ENCODE results near the gene TSPOAP1. TPM values are rescaled to one million over a fixed set of nuclear protein-coding genes. Genes with fewer than 3 reads are reported as not detected.

Gene TSPOAP1
- total RNA-seq, 1 experiment from 2014 or later: 10.9 TPM

- ChIA-PET CTCF (interaction anchor here (0.6 to 8.3 kb wide), 4 partner anchors 8 to 133 kb away, joined by 5 to 97 read pairs (median 66); partner anchors contain the start of gene RNF43), POLR2A (no interaction called here)
- H3K4me3 Mint-ChIP-seq: no peak overlapping the region
- ATAC-seq (no peak), DNase-seq (ENCODE audit: low spot score) (no peak)
- no peaks in the 10 kb centered on the region for H3K9me3 Mint-ChIP-seq
- H3K27ac Mint-ChIP-seq: no peak overlapping the region; the same call in 1 of the 2 replicates
- peaks cover 5% of the 10 kb centered on the region for H3K4me1 Mint-ChIP-seq
- TF ChIP-seq NFYB (CRISPR knock-in tag; conservative IDR thresholded peaks at IDR 0.05; ENCODE audit: low read depth): no peak
- no peak for TF ChIP-seq TCF7 (CRISPR knock-in tag; IDR thresholded peaks at IDR 0.05; ENCODE audit: low read depth)
- no peak for TF ChIP-seq ZNF396 (CRISPR knock-in tag; IDR thresholded peaks at IDR 0.05; ENCODE audit: borderline replicate concordance)
- no peak for TF ChIP-seq ZNF121 (CRISPR knock-in tag; IDR thresholded peaks at IDR 0.05)
- TF ChIP-seq AFF4 (CRISPR knock-in tag; IDR thresholded peaks at IDR 0.05; ENCODE audit: borderline replicate concordance): no peak
- TF ChIP-seq NR1H2 (CRISPR knock-in tag; IDR thresholded peaks at IDR 0.05): no peak
- TF ChIP-seq ZNF423 (CRISPR knock-in tag; IDR thresholded peaks at IDR 0.05): no peak
- no peak for TF ChIP-seq CDX4 (CRISPR knock-in tag; IDR thresholded peaks at IDR 0.05; ENCODE audit: borderline replicate concordance)
- no peak for TF ChIP-seq ZSCAN18 (CRISPR knock-in tag; IDR thresholded peaks at IDR 0.05)
- no peaks in the 10 kb centered on the region for H3K27me3 Mint-ChIP-seq (ENCODE audit: low read depth)
- no peaks in the 10 kb centered on the region for H3K36me3 Mint-ChIP-seq
Measured at GRCh38 chr17:58313815-58314705, 14.5 kb downstream of the TSPOAP1 start.

- no peak overlapping the region for H3K4me3 Mint-ChIP-seq
- H3K4me1 Mint-ChIP-seq: peaks cover 5% of the 10 kb centered on the region
- no peak for DNase-seq (ENCODE audit: low spot score)
Measured at GRCh38 chr17:58312829-58313228, 15.8 kb downstream of the TSPOAP1 start.

GRCh38 chr17:58312021-58312630 is 16.5 kb downstream of the TSPOAP1 start:
- Mint-ChIP-seq H3K4me3 (no peak overlapping the region), H3K9me3 (no peaks in the 10 kb centered on the region), H3K27me3 (ENCODE audit: low read depth) (no peaks in the 10 kb centered on the region; the same call in 1 of the 2 replicates), H3K36me3 (no peaks in the 10 kb centered on the region), H3K27ac (no peak overlapping the region), H3K4me1 (peaks cover 5% of the 10 kb centered on the region)
- ATAC-seq (no peak), DNase-seq (ENCODE audit: low spot score) (no peak)
- ChIA-PET POLR2A (interaction anchor here (0.6 kb wide), 1 partner anchor 38 kb away, joined by 4 read pairs; no protein-coding TSS in a partner anchor), CTCF (interaction anchor here (0.8 to 6.5 kb wide), 8 partner anchors 9 to 135 kb away, joined by 3 to 57 read pairs (median 4); partner anchors contain the start of genes RNF43 and SUPT4H1)
- TF ChIP-seq PRRX2 (CRISPR knock-in tag; IDR thresholded peaks at IDR 0.05): no peak
- no peak for TF ChIP-seq ZNF512 (CRISPR knock-in tag; IDR thresholded peaks at IDR 0.05; ENCODE audit: borderline replicate concordance)
- TF ChIP-seq ZNF416 (CRISPR knock-in tag; IDR thresholded peaks at IDR 0.05): no peak
- TF ChIP-seq GABPB1 (CRISPR knock-in tag; IDR thresholded peaks at IDR 0.05): no peak
- no peak for TF ChIP-seq ARID4B (CRISPR knock-in tag; IDR thresholded peaks at IDR 0.05; ENCODE audit: borderline replicate concordance)
- TF ChIP-seq NR1H2 (CRISPR knock-in tag; IDR thresholded peaks at IDR 0.05): no peak

More at GRCh38 chr17:58312829-58313228, 15.8 kb downstream of the TSPOAP1 start:
- ATAC-seq: no peak
- no peaks in the 10 kb centered on the region for H3K36me3 Mint-ChIP-seq
- H3K27ac Mint-ChIP-seq: no peak overlapping the region
- TF ChIP-seq KAT7 (CRISPR knock-in tag; IDR thresholded peaks at IDR 0.05; ENCODE audit: borderline replicate concordance) (no peak), CREM (CRISPR knock-in tag; IDR thresholded peaks at IDR 0.05) (no peak)
- no peaks in the 10 kb centered on the region for H3K9me3 Mint-ChIP-seq
- H3K27me3 Mint-ChIP-seq (ENCODE audit: low read depth): no peaks in the 10 kb centered on the region; the same call in 1 of the 2 replicates
- POLR2A ChIA-PET: no interaction called here
- CTCF ChIA-PET: interaction anchor here (0.6 to 8.3 kb wide), 10 partner anchors 7 to 138 kb away, joined by 3 to 97 read pairs (median 4); partner anchors contain the start of gene SUPT4H1

All from WTC11 (cell line).